Caco-2 (cell line): ENCODE measurements around the gene GULP1. TPM values are rescaled to one million over a fixed set of nuclear protein-coding genes. Genes with fewer than 3 reads are reported as not detected.

Source experiments
- BruUV-seq: library from RNA; stranded (reverse); fragments of 400-500 nt; replicated peaks from 2 replicates; lab custom pipeline; 2021; lab: Mats Ljungman, UMichigan
- CTCF ChIA-PET: fragments of 300-600 bp; sonication (Branson Sonifier 250); formaldehyde crosslinking; loops from one replicate; lab custom pipeline; 2022; ENCODE audit warnings: antibody characterized with exemption; lab: Charles Lee
- POLR2A ChIA-PET: fragments of 300-600 bp; sonication (Branson Sonifier 250); formaldehyde crosslinking; loops from one replicate; lab custom pipeline; 2022; ENCODE audit warnings: antibody characterized with exemption; lab: Charles Lee
- DNase-seq, 2 experiments: peaks; one replicate each; pipeline versions ENCODE4 v3.0.0 to v3.0.0-alpha.2; 2020 to 2022
- H3K27me3 ChIP-seq: replicated peaks from 2 replicates; pipeline ENCODE4 v1.6.0; 2011; ENCODE audit warnings: low read length; ENCODE audit not compliant: control insufficient read depth, insufficient read depth
- H3K36me3 ChIP-seq: 2 replicates; pipeline ENCODE4 v1.5.1; 2011; ENCODE audit warnings: low read length; ENCODE audit not compliant: control insufficient read depth, insufficient read depth
- H3K4me1 ChIP-seq: fragments of 250-450 bp; sonication (Bioruptor Pico); 2 replicates; pipeline ENCODE4 v1.5.1; 2020; ENCODE audit warnings: mild to moderate bottlenecking
- H3K4me3 ChIP-seq: 2 replicates; pipeline ENCODE4 v1.5.1; 2011; ENCODE audit warnings: low read depth, mild to moderate bottlenecking, control low read depth, low read length
- H3K9me3 ChIP-seq: fragments of 250-450 bp; sonication (Bioruptor Pico); 2 replicates; pipeline ENCODE4 v1.5.1; 2020; ENCODE audit warnings: mild to moderate bottlenecking, moderate library complexity
- H3K27ac Mint-ChIP-seq: one replicate; pipeline ENCODE4 v1.8.0; 2022; ENCODE audit warnings: mixed read lengths; ENCODE audit not compliant: unreplicated experiment
- H3K27me3 Mint-ChIP-seq: one replicate; pipeline ENCODE4 v1.8.0; 2022; ENCODE audit warnings: mixed read lengths; ENCODE audit not compliant: insufficient read depth, unreplicated experiment
- H3K36me3 Mint-ChIP-seq: one replicate; pipeline ENCODE4 v1.8.0; 2022; ENCODE audit warnings: mild to moderate bottlenecking, mixed read lengths; ENCODE audit not compliant: insufficient read depth, unreplicated experiment
- H3K4me1 Mint-ChIP-seq: one replicate; pipeline ENCODE4 v1.8.0; 2022; ENCODE audit warnings: low read depth, mixed read lengths; ENCODE audit not compliant: unreplicated experiment
- H3K4me3 Mint-ChIP-seq: one replicate; pipeline ENCODE4 v1.8.0; 2022; ENCODE audit warnings: mild to moderate bottlenecking, moderate library complexity, mixed read lengths; ENCODE audit not compliant: unreplicated experiment
- H3K9me3 Mint-ChIP-seq: one replicate; pipeline ENCODE4 v1.8.0; 2022; ENCODE audit warnings: mixed read lengths; ENCODE audit not compliant: unreplicated experiment
- CTCF ChIP-seq, 2 experiments: fragments of 200-600 bp in 1 of 2; IDR thresholded peaks; 1 replicate in 1 of 2; 2 replicates in 1 of 2; pipeline versions ENCODE4 v1.5.1 to v1.8.0; 2011 to 2022; ENCODE audit warnings: antibody characterized with exemption in 1 of 2, control low read depth in 1 of 2, inconsistent platforms in 1 of 2, low read depth in 1 of 2, low read length in 1 of 2, mild to moderate bottlenecking in 1 of 2, moderate library complexity in 1 of 2; ENCODE audit not compliant: insufficient read depth in 1 of 2, severe bottlenecking in 1 of 2, unreplicated experiment in 1 of 2
- intact Hi-C: fragments of 100-400 bp; cut with micrococcal nuclease; formaldehyde crosslinking; loops from one replicate; pipeline ENCODE4 v1.10.0; 2022; ENCODE audit not compliant: unreplicated experiment
- total RNA-seq: library from RNA; stranded (reverse); gene quantifications from 2 replicates; pipeline ENCODE4 v1.2.3, GENCODE V29; 2022

GULP1 gene
- total RNA-seq, 1 experiment from 2014 or later, result 32.4 TPM

- H3K27ac Mint-ChIP-seq, result no peak overlapping the region
- no peak for TF ChIP-seq CTCF (IDR thresholded peaks at IDR 0.05; ENCODE audit: insufficient read depth in 1 of 2, low read depth in 1 of 2, low read length in 1 of 2, severe bottlenecking in 1 of 2, unreplicated experiment in 1 of 2)
- intact Hi-C loops, result no loop called here
- no peak for DNase-seq
- H3K4me3 ChIP-seq, result no peak overlapping the region
- peaks cover 8% of the 10 kb centered on the region for H3K4me1 Mint-ChIP-seq
- no peaks in the 10 kb centered on the region for H3K36me3 ChIP-seq
- BruUV-seq, result no TSS peak
- no peaks in the 10 kb centered on the region for H3K4me1 ChIP-seq
- H3K4me3 Mint-ChIP-seq, result no peak overlapping the region
- CTCF ChIA-PET, result no interaction called here
- no peaks in the 10 kb centered on the region for H3K9me3 Mint-ChIP-seq
- no peaks in the 10 kb centered on the region for H3K27me3 Mint-ChIP-seq
- H3K36me3 Mint-ChIP-seq, result no peaks in the 10 kb centered on the region
- POLR2A ChIA-PET, result no interaction called here
- no peaks in the 10 kb centered on the region for H3K9me3 ChIP-seq
- no peaks in the 10 kb centered on the region for H3K27me3 ChIP-seq
These were observed 186.0 kb downstream of the GULP1 start for GRCh38 chr2:188477564-188478103.

- no peaks in the 10 kb centered on the region for H3K9me3 Mint-ChIP-seq
- no peak for DNase-seq
- ChIA-PET POLR2A (no interaction called here), CTCF (no interaction called here)
- H3K27ac Mint-ChIP-seq, result no peak overlapping the region
- H3K36me3 Mint-ChIP-seq, result no peaks in the 10 kb centered on the region
- H3K4me3 Mint-ChIP-seq, result no peak overlapping the region
- H3K4me3 ChIP-seq, result no peak overlapping the region
- H3K36me3 ChIP-seq, result no peaks in the 10 kb centered on the region
- H3K4me1 ChIP-seq, result no peaks in the 10 kb centered on the region
- H3K9me3 ChIP-seq, result no peaks in the 10 kb centered on the region
- no peak for TF ChIP-seq CTCF (IDR thresholded peaks at IDR 0.05; ENCODE audit: insufficient read depth in 1 of 2, low read depth in 1 of 2, low read length in 1 of 2, severe bottlenecking in 1 of 2, unreplicated experiment in 1 of 2)
- H3K4me1 Mint-ChIP-seq, result peaks cover 8% of the 10 kb centered on the region
- H3K27me3 Mint-ChIP-seq, result no peaks in the 10 kb centered on the region
- intact Hi-C loops, result no loop called here
- BruUV-seq, result no TSS peak
- no peaks in the 10 kb centered on the region for H3K27me3 ChIP-seq
These were observed 187.1 kb downstream of the GULP1 start for GRCh38 chr2:188478724-188479123.

GRCh38 chr2:188481474-188481873 lies 189.8 kb downstream of the GULP1 start:
- no peak overlapping the region for H3K27ac Mint-ChIP-seq
- intact Hi-C loops, result no loop called here
- no peaks in the 10 kb centered on the region for H3K27me3 Mint-ChIP-seq
- no TSS peak for BruUV-seq
- no peak for TF ChIP-seq CTCF (IDR thresholded peaks at IDR 0.05; ENCODE audit: insufficient read depth in 1 of 2, low read depth in 1 of 2, low read length in 1 of 2, severe bottlenecking in 1 of 2, unreplicated experiment in 1 of 2)
- ChIA-PET CTCF (no interaction called here), POLR2A (no interaction called here)
- DNase-seq, result no peak
- Histone ChIP-seq H3K36me3 (no peaks in the 10 kb centered on the region), H3K4me1 (no peaks in the 10 kb centered on the region), H3K27me3 (no peaks in the 10 kb centered on the region), H3K4me3 (no peak overlapping the region), H3K9me3 (no peaks in the 10 kb centered on the region)
- no peaks in the 10 kb centered on the region for H3K9me3 Mint-ChIP-seq
- H3K4me3 Mint-ChIP-seq, result no peak overlapping the region
- H3K36me3 Mint-ChIP-seq, result no peaks in the 10 kb centered on the region
- no peaks in the 10 kb centered on the region for H3K4me1 Mint-ChIP-seq
